ENCODE data around the gene CISH.

The CISH gene

DNA sequence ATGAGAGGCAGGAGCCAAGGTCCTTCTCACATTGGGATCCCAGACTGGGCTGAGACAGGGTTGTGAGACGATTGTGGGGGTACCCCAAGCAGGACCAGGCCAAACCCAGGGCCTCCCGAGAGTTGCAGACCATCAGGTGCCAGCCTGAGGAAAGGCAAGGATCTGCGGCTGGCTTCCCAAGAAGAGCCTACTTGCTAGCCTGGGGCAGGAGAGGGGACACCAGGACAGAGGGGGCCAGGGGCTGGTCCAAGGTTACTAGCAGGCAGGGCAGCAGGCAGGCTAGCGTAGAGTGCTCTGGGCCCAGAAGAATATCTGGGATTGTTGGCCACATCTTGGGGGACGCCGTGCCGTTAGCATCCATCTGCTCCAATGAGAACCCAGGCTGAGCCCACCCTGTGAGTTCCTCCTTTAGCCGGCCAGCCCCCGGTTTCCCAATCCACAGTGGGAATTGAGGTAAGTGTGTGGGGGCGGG is 546 bp downstream of the CISH start:
- TF ChIP-seq POLR2AphosphoS5 (IDR thresholded peaks at IDR 0.05; ENCODE audit: low read depth, low read length) (no peak), TAF1 (IDR thresholded peaks at IDR 0.05; ENCODE audit: borderline replicate concordance, low read depth, low read length) (no peak), POLR2A (IDR thresholded peaks at IDR 0.05; ENCODE audit: low read depth, low read length) (no peak)
- DNase-seq (ENCODE audit: insufficient read length), result no peak
- no peak for FAIRE-seq

DNA sequence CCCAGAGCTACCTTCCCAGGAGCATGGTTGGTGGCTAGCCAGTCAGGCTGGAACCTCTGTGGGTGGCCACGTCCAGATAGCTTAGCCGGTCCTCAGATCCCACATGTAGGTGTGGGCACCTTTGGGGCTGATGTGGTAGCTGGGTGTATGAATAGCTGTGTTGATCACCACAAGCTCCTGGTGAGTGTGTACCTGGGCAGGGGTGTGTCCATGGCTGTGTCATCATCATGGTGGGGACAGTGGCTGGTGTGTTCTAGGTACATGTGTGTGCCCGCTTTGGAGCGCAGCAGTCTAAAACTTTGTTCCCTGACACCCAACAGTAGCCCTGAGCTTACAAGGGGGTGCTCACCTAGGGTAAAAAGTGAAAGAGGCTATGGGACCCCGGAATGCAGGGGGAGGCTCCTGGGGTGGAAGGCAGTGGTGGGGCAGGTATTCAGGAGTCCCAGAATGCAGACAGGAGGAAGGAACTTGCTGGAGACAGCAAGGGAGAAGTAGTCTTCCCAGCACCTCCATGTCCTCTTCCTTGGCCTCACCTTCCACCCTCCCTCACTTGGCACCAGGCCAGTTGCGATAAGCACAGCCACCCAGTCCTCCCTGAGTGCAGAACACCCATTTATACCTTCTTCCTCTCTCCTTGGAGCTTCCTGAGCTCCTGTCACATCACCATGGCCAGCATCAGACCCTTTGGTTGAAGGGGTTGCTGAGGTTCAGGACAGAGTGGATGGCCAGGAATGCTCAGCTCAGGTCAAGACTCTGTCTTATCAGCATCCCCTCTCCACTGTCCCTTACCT is 1.2 kb downstream of the CISH start:
- DNase-seq (ENCODE audit: insufficient read length) (no peak), FAIRE-seq (no peak)
- TF ChIP-seq POLR2A (IDR thresholded peaks at IDR 0.05; ENCODE audit: low read depth, low read length), result no peak
- TF ChIP-seq POLR2AphosphoS5 (IDR thresholded peaks at IDR 0.05; ENCODE audit: low read depth, low read length), result no peak
- no peak for TF ChIP-seq TAF1 (IDR thresholded peaks at IDR 0.05; ENCODE audit: borderline replicate concordance, low read depth, low read length)

DNA sequence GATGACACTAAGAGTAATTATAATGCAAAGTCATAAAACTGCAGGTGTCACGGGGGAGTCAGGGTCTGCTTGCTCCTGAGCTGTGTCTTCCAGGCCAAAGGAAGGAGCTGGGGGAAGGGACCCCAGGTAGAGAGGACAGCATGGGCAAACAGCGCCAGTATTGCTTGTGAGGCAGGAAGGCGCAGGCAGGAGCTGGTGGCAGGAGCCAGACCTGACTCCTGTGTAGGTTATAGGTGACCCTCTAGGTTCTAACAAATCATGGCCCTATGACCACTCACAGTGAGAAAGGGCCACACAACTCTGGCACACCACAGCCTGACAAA is 1.9 kb downstream of the CISH start:
- TF ChIP-seq TAF1 (IDR thresholded peaks at IDR 0.05; ENCODE audit: borderline replicate concordance, low read depth, low read length) (no peak), POLR2A (IDR thresholded peaks at IDR 0.05; ENCODE audit: low read depth, low read length) (no peak), POLR2AphosphoS5 (IDR thresholded peaks at IDR 0.05; ENCODE audit: low read depth, low read length) (no peak)
- DNase-seq (ENCODE audit: insufficient read length) (no peak), FAIRE-seq (no peak)

DNA sequence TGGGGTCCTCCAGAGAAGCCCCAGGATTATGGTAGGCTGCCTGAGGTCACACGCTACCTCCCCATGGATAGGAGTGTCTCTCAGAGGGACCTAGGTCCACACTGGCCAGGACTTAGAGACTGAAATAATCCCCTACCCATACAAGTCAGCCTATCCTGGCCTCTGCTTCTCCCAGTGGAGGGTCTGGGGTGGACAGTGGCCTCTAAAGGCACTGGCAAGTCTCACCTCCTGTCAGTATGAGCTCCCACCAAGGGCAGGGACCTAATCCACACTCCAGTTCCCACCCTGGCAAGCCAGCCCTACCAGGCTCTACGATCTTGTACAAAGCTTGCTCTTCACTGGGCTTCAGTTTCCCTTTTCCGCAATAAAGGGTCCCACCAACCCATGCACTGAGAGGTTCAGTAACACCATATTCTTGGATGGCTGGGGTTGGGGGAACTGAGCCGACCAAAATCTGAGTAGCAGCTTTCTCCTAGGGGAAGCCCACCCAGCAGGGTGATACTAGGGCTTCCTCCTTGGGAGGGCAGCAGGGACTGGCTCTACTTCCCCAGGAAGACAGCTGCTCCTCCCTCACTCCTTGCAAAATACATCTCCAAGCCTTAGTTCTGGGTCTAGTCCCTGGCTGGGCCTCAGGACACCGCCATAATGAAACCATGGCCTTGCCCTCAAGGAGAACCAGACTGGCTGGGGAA is 2.4 kb downstream of the CISH start:
- no peak for TF ChIP-seq POLR2AphosphoS5 (IDR thresholded peaks at IDR 0.05; ENCODE audit: low read depth, low read length)
- TF ChIP-seq POLR2A (IDR thresholded peaks at IDR 0.05; ENCODE audit: low read depth, low read length), result no peak
- no peak for TF ChIP-seq TAF1 (IDR thresholded peaks at IDR 0.05; ENCODE audit: borderline replicate concordance, low read depth, low read length)
- DNase-seq (ENCODE audit: insufficient read length) (no peak), FAIRE-seq (no peak)

DNA sequence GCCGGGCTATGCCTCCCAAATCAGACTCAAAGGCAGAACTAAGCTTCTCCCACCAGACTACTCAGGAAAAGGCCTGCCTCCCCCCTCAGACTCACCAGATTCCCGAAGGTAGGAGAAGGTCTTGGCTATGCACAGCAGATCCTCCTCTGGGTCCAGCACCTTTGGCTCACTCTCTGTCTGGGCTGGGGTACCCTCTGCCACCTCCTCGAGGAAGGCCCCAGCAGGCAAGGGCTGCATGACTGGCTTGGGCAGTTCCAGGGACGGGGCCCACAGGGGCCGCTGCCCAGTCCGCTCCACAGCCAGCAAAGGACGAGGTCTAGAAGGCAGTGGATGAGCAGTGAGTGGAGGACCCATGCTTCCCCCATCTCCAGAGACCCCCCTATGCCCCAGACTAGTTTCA is 3.3 kb downstream of the CISH start:
- TF ChIP-seq TAF1 (IDR thresholded peaks at IDR 0.05; ENCODE audit: borderline replicate concordance, low read depth, low read length) (no peak), POLR2A (IDR thresholded peaks at IDR 0.05; ENCODE audit: low read depth, low read length) (no peak), POLR2AphosphoS5 (IDR thresholded peaks at IDR 0.05; ENCODE audit: low read depth, low read length) (no peak)
- no peak for FAIRE-seq
- DNase-seq (ENCODE audit: insufficient read length), result no peak

DNA sequence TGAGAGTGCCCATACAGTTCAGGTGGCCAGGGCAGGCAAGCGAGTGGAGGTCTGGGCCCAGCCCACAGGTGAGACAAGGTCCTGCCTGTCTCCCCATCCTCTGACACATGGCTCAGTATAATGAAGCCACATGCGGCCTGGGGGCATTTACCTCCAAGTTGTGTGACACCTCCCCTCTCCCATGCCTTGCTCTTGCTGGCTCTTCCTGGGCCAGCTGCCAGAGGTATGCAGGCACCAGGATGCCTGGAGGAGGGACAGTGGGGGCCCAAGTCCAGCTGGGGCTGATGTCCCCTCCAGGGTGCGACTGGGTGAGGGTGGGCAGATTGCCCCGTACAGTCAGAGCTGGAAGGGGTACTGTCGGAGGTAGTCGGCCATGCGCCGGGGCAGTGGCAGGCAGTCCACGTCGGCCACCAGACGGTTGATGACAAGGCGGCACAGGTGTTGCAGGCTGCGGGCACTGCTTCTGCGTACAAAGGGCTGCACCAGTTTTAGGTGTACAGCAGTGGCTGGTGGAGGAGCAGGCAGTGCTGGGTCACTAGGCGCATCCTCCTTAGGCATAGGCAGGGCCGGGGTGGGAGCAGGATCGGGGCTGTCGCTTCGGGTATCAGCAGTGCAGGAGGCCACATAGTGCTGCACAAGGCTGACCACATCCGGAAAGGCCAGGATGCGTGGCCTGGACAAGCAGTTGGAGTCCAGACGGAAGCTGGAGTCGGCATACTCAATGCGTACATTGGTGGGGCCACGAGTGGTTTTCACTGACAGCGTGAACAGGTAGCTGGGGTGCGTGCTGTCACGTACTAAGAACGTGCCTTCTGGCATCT is 4.1 kb downstream of the CISH start:
- DNase-seq (ENCODE audit: insufficient read length), result no peak
- no peak for FAIRE-seq
- no peak for TF ChIP-seq POLR2AphosphoS5 (IDR thresholded peaks at IDR 0.05; ENCODE audit: low read depth, low read length)
- no peak for TF ChIP-seq TAF1 (IDR thresholded peaks at IDR 0.05; ENCODE audit: borderline replicate concordance, low read depth, low read length)
- TF ChIP-seq POLR2A (IDR thresholded peaks at IDR 0.05; ENCODE audit: low read depth, low read length), result no peak

DNA sequence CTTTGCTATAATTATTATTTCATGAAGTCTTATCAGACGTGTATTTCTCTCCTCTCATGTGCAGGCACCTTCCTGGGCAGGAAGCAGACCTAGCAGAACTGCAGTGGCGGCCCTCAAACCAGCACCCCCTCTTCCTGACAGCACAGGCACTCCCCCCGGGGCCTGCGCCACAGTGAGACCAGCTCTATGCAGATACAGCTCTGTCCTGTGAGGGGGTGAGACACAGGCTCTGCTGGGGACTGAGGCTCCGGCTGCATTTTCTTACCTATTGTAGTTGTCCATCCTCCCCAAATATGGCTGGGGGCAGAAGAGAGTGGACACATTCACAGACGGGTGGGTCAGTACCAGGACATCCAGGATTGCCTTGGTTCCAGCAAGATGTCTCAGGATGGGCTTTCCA is 5.0 kb downstream of the CISH start:
- DNase-seq (ENCODE audit: insufficient read length) (no peak), FAIRE-seq (no peak)
- TF ChIP-seq POLR2A (IDR thresholded peaks at IDR 0.05; ENCODE audit: low read depth, low read length) (no peak), POLR2AphosphoS5 (IDR thresholded peaks at IDR 0.05; ENCODE audit: low read depth, low read length) (no peak), TAF1 (IDR thresholded peaks at IDR 0.05; ENCODE audit: borderline replicate concordance, low read depth, low read length) (no peak)

DNA sequence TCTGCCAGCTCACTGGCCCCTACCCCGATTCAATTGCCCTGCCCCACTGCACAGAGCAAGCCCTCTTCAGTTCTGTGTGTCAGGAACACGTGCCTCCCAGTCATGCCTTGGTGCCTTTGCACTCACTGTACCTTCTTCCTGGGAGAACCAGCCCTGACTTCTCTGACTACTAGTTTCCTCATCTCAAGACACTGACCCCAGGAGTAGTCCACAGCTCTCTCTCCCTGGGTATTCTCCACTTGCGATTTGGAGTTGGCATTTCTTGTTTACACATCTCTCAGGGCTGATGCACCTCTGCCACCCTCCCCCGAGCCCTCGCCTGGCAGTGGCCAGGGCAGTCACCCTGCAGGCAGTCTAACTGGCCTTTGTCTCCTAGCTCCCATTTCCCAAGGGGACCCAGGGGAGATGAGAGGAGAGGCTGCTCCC is 5.7 kb downstream of the CISH start:
- no peak for DNase-seq (ENCODE audit: insufficient read length)

DNA sequence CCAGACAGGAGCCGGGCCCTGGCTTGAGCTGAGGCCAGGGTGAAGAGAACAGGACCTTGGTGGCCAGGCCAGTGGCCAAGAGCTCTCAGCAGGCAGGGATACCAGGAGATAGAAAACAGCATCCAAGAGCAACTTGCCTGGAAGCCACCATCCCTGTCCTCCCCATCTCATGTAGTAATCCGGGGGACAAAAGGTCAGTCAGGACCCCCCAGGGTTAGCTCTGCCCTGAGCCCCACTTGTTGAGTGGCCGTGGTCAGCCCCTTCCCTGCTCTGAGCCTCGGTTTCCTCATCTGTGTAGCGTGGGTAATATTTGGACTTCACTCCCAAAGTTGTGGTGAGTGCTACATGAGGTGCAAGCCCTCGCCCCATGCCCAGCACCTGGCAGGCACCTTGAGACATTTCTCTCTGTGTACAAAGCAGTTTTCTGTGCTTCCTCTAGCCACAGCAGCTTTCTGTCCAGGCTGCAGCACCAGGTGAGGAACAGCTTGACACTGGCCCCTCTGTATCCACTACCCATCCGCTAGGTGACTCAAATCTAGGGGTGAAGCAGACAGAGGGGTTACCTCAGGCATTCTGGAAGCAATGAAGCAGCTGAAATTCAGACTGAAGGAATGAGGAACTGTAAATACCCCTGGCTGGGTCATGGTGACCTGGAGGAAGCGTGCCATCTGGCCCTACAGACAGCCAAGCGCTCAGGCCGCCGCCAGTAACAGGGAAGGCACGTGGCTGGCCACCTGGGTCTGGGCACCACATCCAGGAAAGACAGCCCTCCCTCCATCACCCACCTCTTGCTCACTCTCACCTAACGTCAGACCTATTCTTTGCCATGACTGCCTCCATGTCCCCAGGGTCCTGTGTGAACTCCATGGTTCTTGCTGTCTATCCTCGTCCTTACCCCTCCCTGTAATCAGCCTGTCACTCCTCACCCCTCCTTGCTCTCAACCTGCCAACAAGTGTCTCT is 6.7 kb downstream of the CISH start:
- TF ChIP-seq POLR2AphosphoS5 (IDR thresholded peaks at IDR 0.05; ENCODE audit: low read depth, low read length) (no peak), POLR2A (IDR thresholded peaks at IDR 0.05; ENCODE audit: low read depth, low read length) (no peak), TAF1 (IDR thresholded peaks at IDR 0.05; ENCODE audit: borderline replicate concordance, low read depth, low read length) (no peak)
- no peak for FAIRE-seq
- DNase-seq (ENCODE audit: insufficient read length), result no peak

More for the DNA sequence above, 5.7 kb downstream of the CISH start:
- no peak for FAIRE-seq
- TF ChIP-seq POLR2AphosphoS5 (IDR thresholded peaks at IDR 0.05; ENCODE audit: low read depth, low read length) (no peak), POLR2A (IDR thresholded peaks at IDR 0.05; ENCODE audit: low read depth, low read length) (no peak)

DNA sequence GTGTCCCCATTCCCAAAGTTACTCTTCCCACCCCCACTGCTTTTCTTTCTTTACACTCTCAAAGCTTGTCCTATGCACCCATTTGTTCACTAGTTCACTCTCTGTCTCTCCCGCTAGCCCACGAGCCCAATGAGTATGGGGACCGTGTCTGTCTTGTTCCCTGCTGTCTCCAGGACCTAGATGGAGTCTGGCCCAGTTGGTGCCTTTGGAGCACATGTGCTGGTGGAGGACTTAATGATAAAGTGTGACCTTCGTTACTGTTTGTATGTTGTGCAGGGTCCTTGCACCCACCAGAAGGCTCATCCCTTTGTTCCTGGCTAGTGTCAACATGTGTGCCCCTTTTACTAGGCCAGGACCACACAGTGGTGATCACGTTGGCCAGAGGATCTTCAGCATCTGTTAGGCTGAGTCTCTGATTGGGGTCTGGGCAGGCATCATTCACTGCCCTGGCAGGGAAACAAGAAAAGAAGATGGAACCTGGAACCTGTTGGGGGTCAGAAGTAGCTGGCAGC is 7.4 kb downstream of the CISH start:
- FAIRE-seq, result no peak
- DNase-seq (ENCODE audit: insufficient read length), result no peak

More for the DNA sequence above, 7.4 kb downstream of the CISH start:
- TF ChIP-seq POLR2A (IDR thresholded peaks at IDR 0.05; ENCODE audit: low read depth, low read length), result no peak
- TF ChIP-seq TAF1 (IDR thresholded peaks at IDR 0.05; ENCODE audit: borderline replicate concordance, low read depth, low read length), result no peak
- no peak for TF ChIP-seq POLR2AphosphoS5 (IDR thresholded peaks at IDR 0.05; ENCODE audit: low read depth, low read length)

All from GM12892 (cell line).